Uterus (tissue), 2 donors: Measurements from ENCODE around the gene TMLHE.

Experiments used
- POLR2A ChIP-seq, 2 donors: fragments of 450-650 bp; IDR thresholded peaks; one replicate each; pipeline ENCODE4 v1.6.1; 2016; ENCODE audit warnings: antibody characterized with exemption in 2 of 2, mild to moderate bottlenecking in 1 of 2, moderate library complexity in 1 of 2
- TF ChIP-seq, protein P1 (sequence below), 4 experiments: fragments of 200-600 bp in 2 of 4; fragments of 450-650 bp in 2 of 4; sonication (generic) in 2 of 4; IDR thresholded peaks; one replicate each; pipeline ENCODE4 v1.5.1; 2016 to 2019; ENCODE audit warnings: antibody characterized with exemption in 4 of 4, mild to moderate bottlenecking in 2 of 4, moderate library complexity in 1 of 4

DNA sequence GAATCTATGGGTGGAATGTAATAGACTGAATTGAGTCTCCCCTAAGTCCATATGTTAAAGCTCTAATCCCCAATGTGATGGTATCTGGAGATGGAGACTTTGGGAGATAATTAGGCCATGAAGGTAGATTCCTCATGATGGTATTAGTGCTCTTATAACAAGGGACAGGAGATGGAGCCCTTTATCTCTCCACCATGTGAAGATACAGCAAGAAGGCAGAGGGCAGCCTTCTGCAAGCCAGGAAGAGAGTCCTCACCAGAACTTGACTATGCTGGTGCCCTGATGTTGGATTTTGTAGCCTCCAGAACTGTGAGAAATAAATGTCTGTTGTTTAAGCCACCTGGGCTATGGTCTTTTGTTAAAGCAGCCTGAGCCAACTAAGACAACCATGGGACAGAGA is 78.0 kb downstream of the TMLHE start:
- TF ChIP-seq, protein P1, sequence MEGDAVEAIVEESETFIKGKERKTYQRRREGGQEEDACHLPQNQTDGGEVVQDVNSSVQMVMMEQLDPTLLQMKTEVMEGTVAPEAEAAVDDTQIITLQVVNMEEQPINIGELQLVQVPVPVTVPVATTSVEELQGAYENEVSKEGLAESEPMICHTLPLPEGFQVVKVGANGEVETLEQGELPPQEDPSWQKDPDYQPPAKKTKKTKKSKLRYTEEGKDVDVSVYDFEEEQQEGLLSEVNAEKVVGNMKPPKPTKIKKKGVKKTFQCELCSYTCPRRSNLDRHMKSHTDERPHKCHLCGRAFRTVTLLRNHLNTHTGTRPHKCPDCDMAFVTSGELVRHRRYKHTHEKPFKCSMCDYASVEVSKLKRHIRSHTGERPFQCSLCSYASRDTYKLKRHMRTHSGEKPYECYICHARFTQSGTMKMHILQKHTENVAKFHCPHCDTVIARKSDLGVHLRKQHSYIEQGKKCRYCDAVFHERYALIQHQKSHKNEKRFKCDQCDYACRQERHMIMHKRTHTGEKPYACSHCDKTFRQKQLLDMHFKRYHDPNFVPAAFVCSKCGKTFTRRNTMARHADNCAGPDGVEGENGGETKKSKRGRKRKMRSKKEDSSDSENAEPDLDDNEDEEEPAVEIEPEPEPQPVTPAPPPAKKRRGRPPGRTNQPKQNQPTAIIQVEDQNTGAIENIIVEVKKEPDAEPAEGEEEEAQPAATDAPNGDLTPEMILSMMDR (IDR thresholded peaks at IDR 0.05): no peak
- TF ChIP-seq POLR2A (IDR thresholded peaks at IDR 0.05): no peak
